ENCODE results near the gene NUDT14.

Gene NUDT14

DNA sequence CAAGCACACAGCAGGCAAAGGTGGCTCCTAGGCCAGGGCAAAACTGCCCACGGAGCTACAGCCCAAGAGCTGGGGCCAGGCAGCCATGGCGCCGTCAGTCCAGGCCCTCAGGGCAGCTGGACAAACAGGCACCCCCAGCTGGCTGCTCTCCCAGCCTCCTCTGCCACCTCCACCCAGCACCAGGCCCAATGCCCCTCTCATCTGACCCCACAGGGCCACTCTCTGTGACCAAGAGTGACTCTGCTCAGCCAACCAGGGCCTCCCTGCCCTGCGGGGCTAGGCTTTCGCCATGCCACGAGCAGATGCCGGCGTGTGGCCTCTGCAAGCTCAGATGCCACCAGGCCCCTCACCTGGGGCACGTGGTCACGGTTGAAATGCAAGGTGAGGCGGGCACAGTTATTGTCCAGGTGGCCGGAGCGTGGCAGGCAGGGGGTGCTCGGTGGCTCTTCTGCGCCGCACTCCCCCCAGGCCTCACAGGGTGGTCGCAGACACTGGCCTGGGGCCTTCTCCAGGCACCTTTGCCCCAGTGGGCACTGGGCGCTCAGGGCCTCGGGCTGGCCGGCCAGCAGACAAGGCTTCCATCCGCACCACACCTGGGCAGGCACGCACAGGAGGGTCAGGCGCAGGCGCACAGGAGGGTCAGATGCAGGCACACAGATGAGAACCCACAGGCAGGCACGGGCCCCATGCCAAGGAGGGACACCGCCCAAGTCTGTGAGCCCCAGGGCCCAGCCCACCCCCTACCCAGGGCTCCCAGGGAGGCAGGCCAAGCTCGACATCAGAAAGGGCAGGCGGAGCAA is 35.5 kb downstream of the NUDT14 start:
- H3K27ac ChIP-seq: peak overlapping the region; percentile 33
- CTCF ChIA-PET: interaction anchor here (0.6 to 1.4 kb wide), 2 partner anchors 12 to 55 kb away, joined by 4 to 7 read pairs; no protein-coding TSS in a partner anchor
- POLR2A ChIA-PET (ENCODE audit: low non-redundant PET): no interaction called here
- TF ChIP-seq, protein P1, sequence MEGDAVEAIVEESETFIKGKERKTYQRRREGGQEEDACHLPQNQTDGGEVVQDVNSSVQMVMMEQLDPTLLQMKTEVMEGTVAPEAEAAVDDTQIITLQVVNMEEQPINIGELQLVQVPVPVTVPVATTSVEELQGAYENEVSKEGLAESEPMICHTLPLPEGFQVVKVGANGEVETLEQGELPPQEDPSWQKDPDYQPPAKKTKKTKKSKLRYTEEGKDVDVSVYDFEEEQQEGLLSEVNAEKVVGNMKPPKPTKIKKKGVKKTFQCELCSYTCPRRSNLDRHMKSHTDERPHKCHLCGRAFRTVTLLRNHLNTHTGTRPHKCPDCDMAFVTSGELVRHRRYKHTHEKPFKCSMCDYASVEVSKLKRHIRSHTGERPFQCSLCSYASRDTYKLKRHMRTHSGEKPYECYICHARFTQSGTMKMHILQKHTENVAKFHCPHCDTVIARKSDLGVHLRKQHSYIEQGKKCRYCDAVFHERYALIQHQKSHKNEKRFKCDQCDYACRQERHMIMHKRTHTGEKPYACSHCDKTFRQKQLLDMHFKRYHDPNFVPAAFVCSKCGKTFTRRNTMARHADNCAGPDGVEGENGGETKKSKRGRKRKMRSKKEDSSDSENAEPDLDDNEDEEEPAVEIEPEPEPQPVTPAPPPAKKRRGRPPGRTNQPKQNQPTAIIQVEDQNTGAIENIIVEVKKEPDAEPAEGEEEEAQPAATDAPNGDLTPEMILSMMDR (conservative IDR thresholded peaks at IDR 0.05; ENCODE audit: low read depth): no peak
- DNase-seq (ENCODE audit: low spot score): no peak

DNA sequence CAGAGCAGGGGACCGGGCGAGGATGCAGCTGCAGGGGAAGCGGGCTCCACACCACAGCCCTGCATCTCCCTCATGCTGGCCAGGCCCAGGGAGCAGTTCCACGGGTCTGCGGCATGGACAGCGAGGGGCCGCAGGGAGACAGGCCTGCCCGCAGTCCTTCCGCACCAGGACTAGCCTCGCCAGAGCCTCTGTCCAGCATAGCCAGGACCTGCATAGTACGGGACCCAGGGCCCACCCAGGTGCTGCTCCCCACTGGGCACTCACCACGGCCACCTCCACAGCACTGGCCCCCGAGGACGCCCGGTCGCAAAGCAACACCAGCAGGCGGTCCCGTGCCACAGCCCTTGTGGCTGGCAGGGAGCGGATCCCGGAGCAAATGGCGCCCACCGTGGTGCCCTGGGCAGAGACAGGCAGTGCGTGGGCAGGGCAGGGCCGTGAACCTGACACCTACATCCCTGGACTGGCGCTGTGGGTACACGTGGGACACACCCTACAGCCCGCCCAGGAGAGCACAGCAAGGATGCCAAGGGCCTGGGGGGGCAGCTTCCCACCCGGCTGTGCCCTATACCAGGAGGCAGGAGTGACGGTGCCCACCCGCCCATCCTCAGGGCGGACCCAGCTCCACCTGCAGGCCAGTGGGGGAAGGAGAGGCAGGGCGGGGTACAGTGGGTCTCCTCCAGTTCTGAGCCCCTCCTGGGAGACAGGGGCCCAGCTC is 36.3 kb downstream of the NUDT14 start:
- ChIA-PET CTCF (interaction anchor here (0.6 to 1.4 kb wide), 2 partner anchors 11 to 54 kb away, joined by 4 to 7 read pairs; no protein-coding TSS in a partner anchor), POLR2A (ENCODE audit: low non-redundant PET) (no interaction called here)
- TF ChIP-seq, protein P1 (conservative IDR thresholded peaks at IDR 0.05; ENCODE audit: low read depth): no peak
- no peak for DNase-seq (ENCODE audit: low spot score)
- peak overlapping the region; percentile 33 for H3K27ac ChIP-seq

DNA sequence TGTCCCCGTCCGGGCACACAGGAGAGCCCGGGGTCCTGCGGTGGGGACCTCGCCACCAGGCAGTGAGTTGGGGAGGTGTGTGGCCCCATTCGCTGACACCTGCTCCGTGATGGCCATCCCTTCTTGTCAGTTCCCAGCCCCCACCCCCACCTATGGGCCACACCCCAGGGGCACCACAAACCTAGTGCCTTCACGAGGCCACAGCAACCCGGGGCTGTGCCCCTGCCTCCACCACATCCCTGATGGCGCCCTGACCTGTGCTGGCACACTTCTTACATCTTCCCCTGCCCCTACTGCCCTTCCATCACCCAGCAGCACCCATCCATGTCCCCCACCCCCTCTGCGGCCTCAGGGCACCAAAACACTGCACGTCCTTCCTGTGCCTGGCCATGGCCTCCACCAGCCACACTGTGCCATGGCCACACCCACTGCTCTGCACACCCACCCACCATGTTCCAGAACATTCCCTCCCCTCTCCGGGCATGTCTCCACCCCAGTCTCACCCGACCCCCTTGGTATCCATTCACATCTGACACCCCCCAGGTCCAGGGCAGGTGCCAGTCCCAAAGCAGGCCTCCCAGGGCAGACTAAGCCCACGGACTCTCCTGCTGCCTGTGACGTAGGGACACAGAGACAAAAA is 37.0 kb downstream of the NUDT14 start:
- POLR2A ChIA-PET (ENCODE audit: low non-redundant PET): no interaction called here
- no peak for DNase-seq (ENCODE audit: low spot score)
- CTCF ChIA-PET: no interaction called here
- TF ChIP-seq, protein P1 (conservative IDR thresholded peaks at IDR 0.05; ENCODE audit: low read depth): no peak
- peak overlapping the region; percentile 33; the same call in 1 of the 2 replicates for H3K27ac ChIP-seq

DNA sequence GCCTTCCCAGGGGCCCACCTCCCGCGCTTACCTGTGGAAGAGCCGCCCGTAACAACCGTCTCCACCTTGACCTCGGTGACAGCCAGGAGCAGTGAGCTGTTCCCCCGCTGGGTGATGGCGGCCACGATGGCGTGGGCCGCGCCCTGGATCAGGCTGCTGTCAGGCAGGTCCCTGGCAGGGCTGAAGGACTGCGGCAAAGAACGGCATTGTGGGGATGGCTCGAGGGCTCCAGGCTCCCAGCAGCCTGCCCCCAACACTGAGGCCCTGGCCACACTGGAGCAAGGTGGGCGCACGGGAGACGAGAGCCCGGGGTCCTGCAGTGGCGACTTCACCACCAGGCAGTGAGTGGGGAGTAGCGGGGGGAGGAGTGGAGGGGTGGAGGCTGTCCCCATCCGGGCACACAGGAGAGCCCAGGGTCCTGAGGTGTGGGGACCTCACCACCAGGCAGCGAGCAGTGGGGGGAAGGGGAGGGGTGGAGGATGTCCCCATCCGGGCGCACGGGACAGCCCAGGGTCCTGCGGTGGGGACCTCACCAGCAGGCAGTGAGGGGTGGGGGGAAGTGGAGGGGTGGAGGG is 37.6 kb downstream of the NUDT14 start:
- ChIA-PET POLR2A (ENCODE audit: low non-redundant PET) (no interaction called here), CTCF (no interaction called here)
- H3K27ac ChIP-seq: peak overlapping the region; percentile 1; the same call in 1 of the 2 replicates
- DNase-seq (ENCODE audit: low spot score): no peak
- TF ChIP-seq, protein P1 (conservative IDR thresholded peaks at IDR 0.05; ENCODE audit: low read depth): no peak

DNA sequence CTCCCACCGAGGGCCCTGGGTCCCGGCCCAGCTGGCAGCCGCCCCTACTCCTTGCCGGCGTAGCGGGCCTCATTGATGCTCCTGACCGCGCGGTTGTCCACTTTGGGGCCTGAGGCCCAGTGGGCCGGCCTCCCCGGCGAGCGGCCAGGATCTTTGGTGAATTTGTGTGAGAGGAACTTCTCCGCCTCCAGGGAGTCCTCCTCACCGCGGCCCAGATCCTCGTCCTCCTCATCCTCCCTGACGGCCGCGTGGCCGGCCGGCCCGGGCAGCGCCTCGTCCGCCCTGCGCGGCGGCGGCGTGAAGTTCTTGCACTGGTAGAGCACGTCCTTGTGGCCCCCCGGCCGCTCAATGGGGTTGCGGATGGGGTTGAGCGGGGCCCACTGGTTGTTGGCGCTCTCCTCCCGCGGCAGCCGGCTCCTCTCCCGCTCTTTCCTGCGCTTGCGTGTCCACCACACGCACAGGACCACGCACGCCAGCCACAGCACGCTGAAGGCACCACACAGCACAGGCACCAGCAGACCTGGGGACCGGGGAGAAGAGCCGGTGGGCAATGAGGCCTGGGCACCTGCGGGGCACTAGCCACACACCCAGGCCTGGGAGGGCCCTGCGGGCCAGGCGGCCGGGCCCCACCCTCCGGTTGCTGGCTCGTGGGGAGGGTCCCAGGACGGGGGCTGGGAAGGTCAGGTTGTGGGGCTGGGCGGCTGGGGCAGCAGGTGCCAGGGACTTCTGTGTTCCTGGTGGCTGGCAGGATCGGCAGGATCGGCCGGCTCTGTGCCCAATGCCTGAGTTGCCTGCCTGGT is 38.3 kb downstream of the NUDT14 start:
- CTCF ChIA-PET: no interaction called here
- DNase-seq (ENCODE audit: low spot score): no peak
- POLR2A ChIA-PET (ENCODE audit: low non-redundant PET): no interaction called here

More for the DNA sequence above, 38.3 kb downstream of the NUDT14 start:
- TF ChIP-seq, protein P1 (conservative IDR thresholded peaks at IDR 0.05; ENCODE audit: low read depth): no peak
- H3K27ac ChIP-seq: peak overlapping the region; percentile 1; the same call in 1 of the 2 replicates
